EH (cell line): ENCODE results near the gene KCNQ4.

Source experiments
- DNase-seq: peaks from one replicate; pipeline ENCODE4 v3.0.0-alpha.2; 2015; ENCODE audit warnings: low read depth

The KCNQ4 gene

GRCh38 chr1:40795811-40796586, 12.4 kb downstream of the KCNQ4 start:
- DNase-seq = no peak

DNA sequence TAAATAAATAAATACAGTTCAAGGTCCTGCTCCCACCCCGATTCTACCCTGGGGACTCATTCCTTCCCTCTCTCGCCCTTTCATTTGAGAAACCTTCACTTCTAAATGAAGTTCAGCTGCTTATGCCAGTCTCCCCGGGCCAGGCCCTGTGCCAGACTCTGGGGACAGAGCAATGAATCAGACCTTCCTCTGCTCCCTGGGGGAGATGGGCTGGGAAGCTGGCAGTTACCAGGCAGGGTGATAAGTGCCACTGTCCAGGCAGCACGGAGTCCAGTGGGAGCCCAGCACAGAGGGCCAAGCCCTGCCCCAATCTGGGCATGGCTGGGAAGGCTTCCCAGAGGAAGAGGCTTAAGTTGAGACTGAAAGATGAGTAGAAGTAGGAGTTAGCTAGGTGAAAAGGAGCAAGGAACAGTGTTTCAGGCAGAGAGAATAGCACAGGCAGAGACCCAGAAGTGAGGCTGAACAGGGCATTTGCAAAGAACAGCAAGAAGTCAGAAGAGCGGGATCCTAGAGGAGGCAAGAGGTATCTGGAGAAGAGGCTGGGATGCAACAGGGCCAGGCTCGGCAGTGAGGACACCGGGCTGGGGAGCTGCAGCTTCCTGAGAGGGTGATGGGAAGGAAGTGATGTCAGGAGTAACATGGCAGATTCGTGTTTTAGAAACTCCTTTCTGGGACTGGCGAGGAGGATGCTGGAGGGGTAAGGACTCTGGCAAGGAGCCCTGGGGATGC, 13.5 kb downstream of the KCNQ4 start:
- peak; percentile 63 for DNase-seq

GRCh38 chr1:40797668-40798010, 14.1 kb downstream of the KCNQ4 start:
- DNase-seq = no peak

DNA sequence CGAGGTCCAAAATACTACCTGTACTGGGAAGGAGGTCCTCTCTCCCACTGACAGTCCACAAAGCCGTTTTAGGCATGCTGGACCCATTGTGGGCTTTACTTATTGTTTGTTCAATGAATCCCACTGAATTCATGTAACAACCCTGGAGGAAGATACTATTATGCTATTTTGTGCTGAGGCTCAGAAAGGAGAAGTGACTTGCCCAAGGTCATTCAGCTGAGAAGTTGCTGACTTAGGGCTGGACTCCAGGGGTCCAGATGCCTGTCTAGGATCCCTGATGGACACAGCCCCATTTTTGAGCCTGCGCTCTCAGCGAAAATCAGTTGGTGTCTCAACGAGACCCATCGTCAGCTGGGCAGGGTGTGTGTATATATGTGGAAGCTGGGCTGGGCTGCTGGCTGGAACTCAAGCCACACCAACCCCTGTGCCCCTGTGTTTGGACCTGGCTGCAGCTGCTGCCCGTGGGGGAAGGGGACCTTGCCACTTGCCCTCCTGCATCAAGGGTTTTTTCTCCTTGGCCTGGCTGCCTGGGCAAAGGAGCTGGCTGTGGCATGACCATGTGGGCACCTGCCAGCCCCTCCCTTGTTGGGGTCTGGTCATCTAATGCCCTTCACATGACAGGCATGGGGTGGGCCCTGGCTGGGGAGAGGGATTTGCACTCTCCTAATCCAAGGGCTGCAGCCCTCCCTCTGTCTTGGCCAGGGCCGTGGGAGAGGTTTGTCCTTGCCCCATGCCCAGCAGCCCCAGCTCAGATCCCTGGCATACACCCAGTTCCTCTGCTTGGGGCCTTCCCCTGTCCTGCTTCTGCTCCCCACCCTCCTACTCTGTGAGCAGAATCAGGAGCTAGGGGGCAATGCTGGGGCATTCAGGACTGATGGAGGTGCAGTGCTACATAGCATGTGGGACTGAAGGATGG, 15.0 kb downstream of the KCNQ4 start:
- no peak for DNase-seq

DNA sequence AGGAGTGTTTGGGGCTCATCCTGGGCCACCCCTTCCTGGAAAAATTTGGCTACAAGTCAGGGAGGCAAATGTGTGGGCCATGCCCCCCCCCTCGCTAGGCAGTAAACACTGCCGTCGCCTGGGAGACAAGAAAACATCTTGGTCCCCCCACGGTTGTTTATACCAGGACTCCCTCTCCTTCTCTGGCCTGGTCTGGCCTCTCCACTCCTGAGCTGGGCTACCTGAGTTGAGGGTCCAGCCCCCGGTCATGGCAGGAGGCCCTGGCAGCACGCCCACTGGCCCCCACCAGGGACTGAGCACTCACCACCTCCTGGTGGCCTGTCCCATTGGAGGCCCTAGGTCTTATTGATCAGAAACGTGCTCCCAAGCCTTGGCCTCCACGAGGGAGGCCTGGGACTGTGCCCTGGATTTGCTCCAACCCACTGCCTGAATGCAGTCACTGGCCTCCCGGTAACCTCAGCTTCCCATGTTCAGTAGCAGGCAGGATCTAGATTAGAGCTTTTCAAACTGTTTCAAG, 15.8 kb downstream of the KCNQ4 start:
- DNase-seq = peak; percentile 46

GRCh38 chr1:40801742-40802077, 18.1 kb downstream of the KCNQ4 start:
- DNase-seq = no peak

DNA sequence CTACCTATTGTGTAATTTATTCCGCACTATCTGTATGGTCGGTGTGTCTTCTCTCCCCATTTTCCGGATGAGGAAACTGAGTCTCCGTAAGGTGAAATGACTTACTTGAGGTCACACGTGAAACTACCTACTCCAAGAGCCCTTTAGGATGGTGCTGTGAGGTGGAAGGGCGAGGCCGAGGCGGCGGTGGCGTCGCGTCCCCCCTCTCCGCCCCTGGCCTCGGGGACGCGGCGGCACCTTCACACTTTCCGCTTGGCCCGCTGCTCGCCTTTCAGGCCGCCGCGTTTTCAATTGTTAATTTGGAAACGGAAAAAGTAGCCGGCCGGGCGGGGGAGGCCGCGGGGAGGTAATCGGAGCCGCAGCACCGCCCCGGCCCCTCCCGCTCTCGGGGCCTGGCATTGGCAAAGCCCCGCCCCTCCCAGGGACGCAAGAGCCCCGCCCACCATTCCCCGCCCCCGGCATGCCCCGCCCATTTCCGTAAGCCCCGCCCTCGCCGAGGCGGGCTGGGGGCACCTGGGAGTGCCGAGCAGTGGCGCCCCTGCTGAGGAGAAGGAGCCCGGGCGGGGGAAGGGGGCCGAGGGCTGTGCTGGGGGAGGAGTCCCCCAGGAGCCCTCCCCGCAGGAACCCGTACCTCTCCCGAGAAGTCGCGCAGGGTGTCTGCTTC, 18.6 kb downstream of the KCNQ4 start:
- peak; percentile 85 for DNase-seq

GRCh38 chr1:40802742-40803113, 19.1 kb downstream of the KCNQ4 start:
- no peak for DNase-seq

- DNase-seq = no peak
Observed at GRCh38 chr1:40803447-40803846, 19.9 kb downstream of the KCNQ4 start.

GRCh38 chr1:40803902-40804301, 20.3 kb downstream of the KCNQ4 start:
- no peak for DNase-seq

- no peak for DNase-seq
Observed at GRCh38 chr1:40806240-40806639, 22.7 kb downstream of the KCNQ4 start.

DNA sequence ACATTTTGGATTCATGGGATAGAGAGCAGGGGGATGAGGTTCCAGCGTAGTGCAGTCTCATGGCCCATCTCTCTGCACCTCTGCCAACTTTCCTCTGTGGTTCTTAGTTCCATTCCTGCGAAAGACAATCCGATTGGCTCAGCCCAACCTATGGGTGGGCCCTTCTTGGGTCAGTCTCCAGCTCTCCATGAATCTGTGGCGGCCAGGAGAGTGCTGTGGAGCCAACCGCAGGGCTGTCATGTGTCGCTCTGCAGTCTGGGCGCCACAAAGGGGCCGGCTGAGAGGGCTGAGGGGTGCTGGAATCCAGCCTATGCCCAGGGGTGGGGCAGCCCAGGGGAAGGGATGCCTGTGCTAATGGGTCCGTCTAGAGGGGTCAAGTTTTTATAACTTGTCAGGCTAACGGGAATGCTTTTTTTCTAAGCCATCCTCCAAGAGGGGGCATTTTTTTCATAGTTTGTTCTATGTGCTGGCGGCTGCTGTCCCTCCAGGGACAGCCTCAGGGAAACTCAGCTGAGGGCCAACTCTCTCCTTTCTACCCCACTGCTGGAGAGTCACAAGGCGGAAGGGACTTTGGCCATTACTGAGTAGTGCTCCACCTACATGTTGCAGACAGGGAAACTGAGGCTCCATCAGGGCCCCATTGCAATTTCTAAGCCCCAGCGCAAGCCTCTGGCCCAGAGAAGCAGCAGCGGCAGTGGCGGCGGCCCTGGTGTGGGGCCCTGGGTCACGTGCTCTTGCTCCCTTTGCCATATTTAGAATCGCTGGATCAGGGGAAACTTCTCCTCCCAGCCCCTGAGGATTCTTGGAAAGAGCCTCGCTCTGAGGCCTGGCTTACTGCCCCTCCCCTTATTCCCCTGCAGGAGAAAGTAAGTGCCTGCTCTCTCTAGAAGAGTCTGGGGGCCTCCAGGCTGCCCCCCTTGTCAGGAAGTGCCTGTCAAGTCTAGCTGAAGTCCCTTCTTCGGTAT, 23.4 kb downstream of the KCNQ4 start:
- DNase-seq = peak; percentile 55

DNA sequence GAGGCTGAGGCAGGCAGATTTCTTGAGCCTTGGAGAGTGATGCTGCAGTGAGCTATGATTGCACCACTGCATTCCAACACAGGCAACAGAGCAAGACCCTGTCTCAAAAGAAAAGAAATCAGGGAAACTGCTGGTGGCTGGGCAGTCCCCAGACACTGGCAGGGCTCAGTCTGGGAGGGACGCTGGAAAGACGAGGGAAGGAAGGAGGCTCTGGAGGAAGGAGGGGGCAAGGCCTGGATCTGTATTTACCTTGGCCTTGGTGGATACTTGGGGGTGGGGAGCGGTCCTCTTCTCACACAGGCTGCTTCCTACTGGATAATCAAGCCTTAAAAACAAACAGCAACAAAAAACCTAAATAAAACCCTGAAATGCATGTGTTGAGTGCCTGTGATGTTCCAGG, 24.4 kb downstream of the KCNQ4 start:
- no peak for DNase-seq

DNA sequence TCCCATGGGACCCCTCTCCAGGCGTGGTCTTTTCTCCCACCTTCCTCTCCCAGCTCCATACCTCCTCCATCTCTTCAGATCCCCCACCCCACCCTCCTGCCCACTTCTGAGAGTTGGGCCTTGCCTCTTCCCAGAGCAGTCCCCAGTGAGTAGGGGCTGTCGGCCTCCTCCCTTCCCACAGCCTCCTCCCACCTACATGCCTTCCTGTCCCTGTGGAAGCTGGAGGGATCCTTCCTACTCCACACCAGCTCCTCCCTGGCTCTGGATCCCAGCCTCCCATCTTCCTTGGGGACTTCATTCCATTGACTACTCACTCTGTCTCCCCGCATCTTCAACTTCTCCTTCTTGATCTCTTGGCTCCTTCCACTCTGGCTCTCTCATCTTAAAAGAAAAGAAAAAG, 24.9 kb downstream of the KCNQ4 start:
- DNase-seq = peak; percentile 38

- DNase-seq = no peak
Observed at GRCh38 chr1:40808909-40809308, 25.3 kb downstream of the KCNQ4 start.

DNA sequence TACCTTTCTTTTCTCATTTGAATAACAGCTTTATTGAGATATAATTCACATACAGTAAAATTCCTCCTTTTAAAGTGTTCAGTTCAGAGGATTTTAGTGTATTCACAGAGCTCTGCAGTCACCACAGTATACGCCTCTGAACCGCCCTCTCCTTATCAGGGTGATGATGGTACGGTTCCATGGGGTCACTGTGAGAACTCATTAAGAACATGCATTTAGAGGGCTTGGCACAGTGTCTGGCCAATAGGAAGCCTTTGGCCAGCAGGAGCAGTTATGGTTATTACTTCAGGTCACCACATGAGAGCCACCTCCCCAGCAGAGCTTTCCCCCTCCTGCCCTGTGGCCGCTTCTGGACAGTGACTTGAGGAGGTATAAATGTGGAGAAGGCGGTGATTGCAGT, 27.3 kb downstream of the KCNQ4 start:
- no peak for DNase-seq

- DNase-seq = no peak
Observed at GRCh38 chr1:40815420-40815819, 31.8 kb downstream of the KCNQ4 start.

DNA sequence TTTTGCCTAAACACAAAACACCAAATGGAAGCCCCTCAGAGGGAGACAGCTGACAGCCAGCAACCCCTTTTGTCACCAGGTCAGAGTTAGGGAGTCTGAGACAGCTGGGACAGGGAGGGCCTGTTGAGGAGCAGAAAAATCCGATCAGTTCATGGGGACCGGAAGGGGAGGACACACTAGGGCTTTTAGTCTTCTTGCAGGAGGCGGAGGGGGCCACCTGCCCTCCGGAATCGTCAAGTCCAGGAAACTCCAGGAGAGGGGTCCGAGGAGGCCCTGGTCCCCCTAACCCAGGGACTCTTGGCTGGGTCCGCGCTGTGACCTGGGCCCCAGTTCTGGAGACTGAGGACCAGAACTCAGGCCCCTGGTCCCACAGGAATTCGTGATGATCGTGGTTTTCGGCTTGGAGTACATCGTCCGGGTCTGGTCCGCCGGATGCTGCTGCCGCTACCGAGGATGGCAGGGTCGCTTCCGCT, 34.2 kb downstream of the KCNQ4 start:
- peak; percentile 12 for DNase-seq

- DNase-seq = peak; percentile 66
Observed at GRCh38 chr1:40818264-40818961, 34.8 kb downstream of the KCNQ4 start.

DNA sequence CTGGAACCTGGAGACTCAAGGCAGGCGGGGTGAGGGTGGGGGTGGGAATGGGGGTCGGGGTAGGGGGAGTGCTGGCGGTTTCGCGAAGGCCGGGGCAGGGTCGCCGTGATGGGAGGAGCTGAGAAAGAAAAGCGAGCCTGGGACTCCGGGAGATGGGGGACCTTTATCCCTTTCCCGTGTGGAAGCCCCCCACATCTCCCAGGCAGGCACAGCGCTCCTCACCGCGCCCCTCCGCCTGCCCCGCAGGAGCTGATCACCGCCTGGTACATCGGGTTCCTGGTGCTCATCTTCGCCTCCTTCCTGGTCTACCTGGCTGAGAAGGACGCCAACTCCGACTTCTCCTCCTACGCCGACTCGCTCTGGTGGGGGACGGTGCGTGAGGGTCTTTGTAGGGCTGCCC, 35.5 kb downstream of the KCNQ4 start:
- DNase-seq = no peak
